Peyer's patch (tissue), 4 donors: ENCODE results near the gene DYRK4.

Experiments
- CTCF ChIP-seq, 6 experiments: fragments of 450-650 bp in 4 of 6; fragments of 200-600 bp in 2 of 6; sonication (generic) in 1 of 6; IDR thresholded peaks; one replicate each; pipeline ENCODE4 v1.5.1; 2017 to 2019; ENCODE audit warnings: antibody characterized with exemption in 6 of 6, mild to moderate bottlenecking in 3 of 6, moderate library complexity in 1 of 6
- POLR2A ChIP-seq, 2 donors: fragments of 450-650 bp; IDR thresholded peaks; one replicate each; pipeline ENCODE4 v1.5.1; 2017; ENCODE audit warnings: antibody characterized with exemption in 2 of 2, mild to moderate bottlenecking in 2 of 2, moderate library complexity in 2 of 2

DNA sequence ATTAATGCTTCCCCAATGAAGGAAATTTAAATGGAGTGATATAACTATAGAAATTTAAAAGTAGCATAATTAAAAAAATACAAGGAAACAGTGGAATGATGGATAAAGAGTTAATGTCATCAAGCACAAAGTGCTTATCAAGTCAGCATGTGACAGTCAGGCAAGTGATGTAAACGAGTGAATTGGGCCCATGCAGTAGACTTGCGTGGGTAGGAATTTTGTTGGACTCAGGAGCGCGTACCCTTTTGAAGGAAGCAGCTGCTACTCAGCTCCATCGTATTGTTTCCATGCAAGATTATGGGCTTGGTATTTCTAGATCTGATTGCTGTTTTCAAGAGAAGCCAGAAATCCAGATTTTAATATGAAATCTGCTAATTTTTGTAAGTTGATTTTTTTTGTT is 4.4 kb upstream of the DYRK4 start:
- TF ChIP-seq CTCF (IDR thresholded peaks at IDR 0.05): no peak
- no peak for TF ChIP-seq POLR2A (IDR thresholded peaks at IDR 0.05)
